Right atrium auricular region (tissue), 2 donors: ENCODE measurements around the gene ITPR3. TPM values are rescaled to one million over a fixed set of nuclear protein-coding genes. Genes with fewer than 3 reads are reported as not detected.

Experiments used
- DNase-seq: peaks from one replicate; pipeline ENCODE4 v3.0.0-alpha.2; 2019; ENCODE audit warnings: low spot score
- H3K27ac ChIP-seq, 2 donors: fragments of 200-600 bp; sonication (generic); 1 replicate in 1 of 2; 2 replicates in 1 of 2; pipeline ENCODE4 v1.5.1; 2016 to 2019
- H3K27me3 ChIP-seq, 2 donors: fragments of 200-600 bp; sonication (generic); one replicate each; pipeline versions ENCODE4 v1.5.1 to v1.6.0; 2017 to 2019
- H3K36me3 ChIP-seq: fragments of 200-600 bp; sonication (generic); one replicate; pipeline ENCODE4 v1.5.1; 2016
- H3K4me1 ChIP-seq, 2 donors: fragments of 200-600 bp; sonication (generic); one replicate each; pipeline versions ENCODE4 v1.5.1 to v1.6.0; 2017 to 2019
- H3K4me3 ChIP-seq, 2 donors: fragments of 200-600 bp; sonication (generic); 1 replicate in 1 of 2; 2 replicates in 1 of 2; pipeline ENCODE4 v1.5.1; 2017 to 2019; ENCODE audit warnings: mild to moderate bottlenecking in 1 of 2, moderate library complexity in 1 of 2
- H3K9me3 ChIP-seq, 2 donors: fragments of 200-600 bp; sonication (generic); one replicate each; pipeline ENCODE4 v1.5.1; 2019
- total RNA-seq, 2 donors: library from RNA; depleted of rRNA; stranded (reverse); fragments of >200 nt; gene quantifications; one replicate each; pipeline ENCODE4 v1.1.0, GENCODE V29; 2016
- TF ChIP-seq, protein P1 (sequence below), 2 donors: fragments of 200-600 bp; sonication (generic); IDR thresholded peaks; one replicate each; pipeline ENCODE4 v1.5.1; 2019; ENCODE audit warnings: antibody characterized with exemption in 2 of 2

ITPR3 gene
- total RNA-seq, 2 donors from 2014 or later, result 6.2 to 17.7 TPM

- Histone ChIP-seq H3K36me3 (peaks cover 31% of the 10 kb centered on the region), H3K27me3 (no peaks in the 10 kb centered on the region), H3K4me1 (no peaks in the 10 kb centered on the region), H3K9me3 (no peaks in the 10 kb centered on the region), H3K4me3 (no peak overlapping the region), H3K27ac (no peak overlapping the region)
- TF ChIP-seq, protein P1, sequence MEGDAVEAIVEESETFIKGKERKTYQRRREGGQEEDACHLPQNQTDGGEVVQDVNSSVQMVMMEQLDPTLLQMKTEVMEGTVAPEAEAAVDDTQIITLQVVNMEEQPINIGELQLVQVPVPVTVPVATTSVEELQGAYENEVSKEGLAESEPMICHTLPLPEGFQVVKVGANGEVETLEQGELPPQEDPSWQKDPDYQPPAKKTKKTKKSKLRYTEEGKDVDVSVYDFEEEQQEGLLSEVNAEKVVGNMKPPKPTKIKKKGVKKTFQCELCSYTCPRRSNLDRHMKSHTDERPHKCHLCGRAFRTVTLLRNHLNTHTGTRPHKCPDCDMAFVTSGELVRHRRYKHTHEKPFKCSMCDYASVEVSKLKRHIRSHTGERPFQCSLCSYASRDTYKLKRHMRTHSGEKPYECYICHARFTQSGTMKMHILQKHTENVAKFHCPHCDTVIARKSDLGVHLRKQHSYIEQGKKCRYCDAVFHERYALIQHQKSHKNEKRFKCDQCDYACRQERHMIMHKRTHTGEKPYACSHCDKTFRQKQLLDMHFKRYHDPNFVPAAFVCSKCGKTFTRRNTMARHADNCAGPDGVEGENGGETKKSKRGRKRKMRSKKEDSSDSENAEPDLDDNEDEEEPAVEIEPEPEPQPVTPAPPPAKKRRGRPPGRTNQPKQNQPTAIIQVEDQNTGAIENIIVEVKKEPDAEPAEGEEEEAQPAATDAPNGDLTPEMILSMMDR (IDR thresholded peaks at IDR 0.05), result no peak
- no peak for DNase-seq
These were observed 47.2 kb downstream of the ITPR3 start for GRCh38 chr6:33668328-33668727.

DNA sequence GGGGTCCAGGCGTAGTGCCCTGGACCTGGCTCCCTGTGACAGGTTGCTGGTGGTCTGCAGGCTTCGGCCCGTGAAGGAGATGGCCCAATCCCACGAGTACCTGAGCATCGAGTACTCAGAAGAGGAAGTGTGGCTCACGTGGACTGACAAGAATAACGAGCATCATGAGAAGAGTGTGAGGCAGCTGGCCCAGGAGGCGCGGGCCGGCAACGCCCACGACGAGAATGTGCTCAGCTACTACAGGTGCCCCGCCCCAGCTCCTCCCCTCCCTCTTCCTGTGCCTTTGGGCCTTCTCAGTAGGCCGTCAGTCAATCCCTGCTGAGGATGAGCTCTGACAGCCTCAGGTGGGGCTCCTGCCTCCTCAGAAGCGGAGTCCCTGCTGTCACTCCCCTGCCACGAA is 47.8 kb downstream of the ITPR3 start:
- TF ChIP-seq, protein P1 (IDR thresholded peaks at IDR 0.05), result no peak
- H3K9me3 ChIP-seq, result no peaks in the 10 kb centered on the region
- peaks cover 34% of the 10 kb centered on the region for H3K36me3 ChIP-seq
- no peaks in the 10 kb centered on the region for H3K4me1 ChIP-seq
- no peak overlapping the region for H3K4me3 ChIP-seq
- DNase-seq, result no peak
- no peaks in the 10 kb centered on the region for H3K27me3 ChIP-seq
- no peak overlapping the region for H3K27ac ChIP-seq

DNA sequence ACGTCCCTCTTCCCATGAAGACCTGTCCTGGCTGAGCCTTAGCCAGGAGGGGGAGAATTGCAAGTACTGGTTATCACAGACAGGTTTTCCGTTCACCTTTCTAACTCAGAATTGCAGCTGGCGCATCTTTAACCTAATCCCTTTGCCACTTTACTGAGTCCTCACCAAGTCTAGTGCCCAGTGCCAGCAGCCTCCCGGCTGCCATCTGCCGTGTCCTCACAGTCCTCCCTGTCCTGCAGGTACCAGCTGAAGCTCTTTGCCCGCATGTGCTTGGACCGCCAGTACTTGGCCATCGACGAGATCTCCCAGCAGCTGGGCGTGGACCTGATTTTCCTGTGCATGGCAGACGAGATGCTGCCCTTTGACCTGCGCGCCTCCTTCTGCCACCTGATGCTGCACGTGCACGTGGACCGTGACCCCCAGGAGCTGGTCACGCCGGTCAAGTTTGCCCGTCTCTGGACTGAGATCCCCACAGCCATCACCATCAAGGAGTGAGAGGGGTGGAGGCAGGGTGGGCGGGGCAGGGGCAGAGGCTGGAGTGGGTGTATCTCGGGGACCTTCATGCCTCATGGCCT is 49.1 kb downstream of the ITPR3 start:
- TF ChIP-seq, protein P1 (IDR thresholded peaks at IDR 0.05), result no peak
- Histone ChIP-seq H3K9me3 (no peaks in the 10 kb centered on the region), H3K36me3 (peaks cover 37% of the 10 kb centered on the region), H3K27ac (no peak overlapping the region), H3K4me3 (no peak overlapping the region), H3K4me1 (no peaks in the 10 kb centered on the region), H3K27me3 (no peaks in the 10 kb centered on the region)
- DNase-seq, result no peak

GRCh38 chr6:33670971-33671743 is 50.0 kb downstream of the ITPR3 start:
- Histone ChIP-seq H3K27me3 (no peaks in the 10 kb centered on the region), H3K4me3 (no peak overlapping the region), H3K9me3 (no peaks in the 10 kb centered on the region), H3K4me1 (no peaks in the 10 kb centered on the region), H3K36me3 (peaks cover 42% of the 10 kb centered on the region), H3K27ac (no peak overlapping the region)
- TF ChIP-seq, protein P1 (IDR thresholded peaks at IDR 0.05), result no peak
- no peak for DNase-seq

DNA sequence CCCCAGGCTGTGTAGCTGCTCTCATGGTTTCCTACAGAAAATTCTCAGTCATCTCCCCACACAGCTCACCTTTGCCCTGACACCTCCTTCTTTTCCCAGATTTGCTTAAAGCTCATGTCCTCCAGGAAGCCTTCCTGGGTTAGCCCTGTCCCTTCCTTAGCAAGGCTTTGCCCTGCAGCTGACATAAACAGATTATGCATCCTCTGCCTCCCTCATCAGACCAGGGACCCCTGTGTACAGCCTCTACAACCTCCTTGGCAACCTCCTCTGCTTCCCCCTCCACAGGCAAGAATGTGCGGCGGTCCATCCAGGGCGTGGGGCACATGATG is 50.6 kb downstream of the ITPR3 start:
- no peak for DNase-seq
- Histone ChIP-seq H3K27ac (no peak overlapping the region), H3K36me3 (peaks cover 47% of the 10 kb centered on the region), H3K27me3 (no peaks in the 10 kb centered on the region), H3K9me3 (no peaks in the 10 kb centered on the region), H3K4me3 (no peak overlapping the region), H3K4me1 (no peaks in the 10 kb centered on the region)
- TF ChIP-seq, protein P1 (IDR thresholded peaks at IDR 0.05), result no peak
